Activated CD4-positive, alpha-beta T cell treated with anti-CD3 and anti-CD28 coated beads, Interleukin-2, Interleukin-6, amounts not matched to agents 100 ng/mL and 50 ng/mL, durations not matched to agents 16 hours and 8 hours (primary cell): Measurements from ENCODE around the gene GAS2L2.

Experiments
- DNase-seq: peaks from one replicate; pipeline ENCODE4 v3.0.0-alpha.2; 2020

The GAS2L2 gene

GRCh38 chr17:35745246-35745645 is 7.8 kb downstream of the GAS2L2 start:
- no peak for DNase-seq

DNA sequence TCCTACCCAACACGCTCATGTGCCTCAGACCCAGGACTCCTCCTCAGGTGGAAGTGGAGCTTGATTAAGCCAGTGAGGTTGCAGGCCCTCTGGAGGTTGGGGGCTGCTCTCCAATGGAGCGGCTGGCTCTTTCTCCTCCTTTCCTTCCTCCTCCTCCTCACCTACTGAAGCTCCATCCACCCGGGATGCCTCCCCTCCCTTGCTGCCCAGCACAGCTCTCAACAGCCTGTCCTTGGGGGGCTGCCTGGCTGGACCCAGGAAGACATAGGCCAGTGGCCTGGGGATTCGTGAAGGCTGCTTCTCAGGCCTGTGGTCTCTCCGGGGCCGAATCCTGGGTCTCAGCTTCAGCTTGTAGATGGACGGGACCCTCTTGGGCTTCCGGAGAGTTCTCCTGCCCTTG is 8.2 kb downstream of the GAS2L2 start:
- DNase-seq: no peak

DNA sequence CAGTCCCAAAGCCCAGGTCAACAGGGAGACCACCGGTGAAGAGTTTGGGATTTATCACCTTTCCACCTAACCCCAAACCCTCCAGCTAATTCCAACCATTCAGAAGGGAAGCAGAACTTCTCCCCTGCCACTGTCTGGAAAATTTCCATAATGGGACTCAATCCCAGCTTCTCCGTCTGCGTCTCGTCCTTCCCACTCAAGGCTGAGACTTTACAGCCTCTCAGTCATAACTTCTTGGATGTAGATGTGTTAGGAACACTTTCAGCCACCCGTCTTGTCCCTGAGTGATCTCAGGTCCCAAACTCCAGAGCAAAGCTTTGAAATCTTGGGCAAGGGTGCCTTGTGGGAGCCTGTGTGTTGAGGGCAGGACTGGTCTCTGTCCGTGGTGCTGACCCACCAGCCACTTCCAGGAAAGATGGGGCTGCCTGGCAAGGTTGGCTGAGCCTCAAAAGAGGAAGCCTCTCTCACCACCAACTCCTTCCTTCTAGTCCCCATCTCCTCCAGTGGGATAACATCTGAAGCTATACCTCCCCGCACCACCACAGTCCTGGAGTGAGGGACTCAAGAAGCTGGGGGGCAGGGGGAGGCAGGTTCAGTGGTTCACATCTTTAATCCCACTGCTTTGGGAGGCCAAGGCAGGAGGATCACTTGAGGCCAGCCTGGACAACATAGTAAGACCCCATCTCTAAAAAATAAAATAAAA is 9.3 kb downstream of the GAS2L2 start:
- DNase-seq: peak; percentile 21

DNA sequence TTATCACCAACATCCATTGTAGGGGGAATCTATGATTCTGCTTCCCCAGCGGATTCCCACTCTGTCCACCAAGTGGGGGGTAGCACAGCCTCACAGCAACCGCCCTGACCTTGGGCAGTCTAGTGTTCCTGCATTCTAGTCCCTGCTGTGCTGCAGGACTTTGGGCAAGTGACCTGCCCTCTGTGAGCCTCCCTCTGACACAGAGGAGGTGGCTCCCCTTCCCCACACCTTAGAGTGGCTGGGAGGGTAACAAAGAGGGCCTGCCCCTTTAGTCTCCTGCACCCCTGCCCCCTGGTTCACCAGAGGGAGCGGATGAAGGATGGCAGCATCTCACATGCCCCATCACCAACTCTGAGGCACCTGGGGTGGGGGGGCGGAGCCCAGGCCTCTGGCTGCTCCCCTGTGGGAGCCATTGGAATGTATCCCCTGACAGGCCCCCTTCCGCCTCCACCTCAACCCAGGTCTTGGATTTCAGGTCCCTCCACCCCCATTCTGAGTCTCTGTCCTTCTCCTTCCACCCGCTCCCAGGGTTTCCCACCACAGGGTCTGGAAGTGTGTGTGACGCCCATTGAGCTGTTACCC is 10.1 kb downstream of the GAS2L2 start:
- no peak for DNase-seq

DNA sequence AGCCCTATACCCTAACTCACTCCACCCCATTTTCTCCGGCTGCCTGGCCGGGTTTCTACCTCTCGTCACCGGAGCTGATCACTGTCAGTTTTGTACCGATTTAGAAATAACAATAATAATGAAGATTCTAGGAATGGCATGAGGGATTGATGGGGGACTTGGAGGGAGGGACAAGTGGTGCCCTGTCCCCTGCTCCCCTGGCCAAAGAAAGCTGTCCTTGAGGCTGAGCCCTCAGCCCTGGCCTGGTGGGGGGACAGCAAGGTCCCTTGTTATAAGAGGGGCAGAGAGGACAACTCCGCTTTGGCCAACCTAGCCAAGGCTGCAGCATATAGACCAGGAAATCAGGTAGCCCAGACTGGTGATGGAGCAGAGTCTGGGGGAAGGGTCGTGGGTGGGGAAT is 10.5 kb downstream of the GAS2L2 start:
- DNase-seq: no peak

DNA sequence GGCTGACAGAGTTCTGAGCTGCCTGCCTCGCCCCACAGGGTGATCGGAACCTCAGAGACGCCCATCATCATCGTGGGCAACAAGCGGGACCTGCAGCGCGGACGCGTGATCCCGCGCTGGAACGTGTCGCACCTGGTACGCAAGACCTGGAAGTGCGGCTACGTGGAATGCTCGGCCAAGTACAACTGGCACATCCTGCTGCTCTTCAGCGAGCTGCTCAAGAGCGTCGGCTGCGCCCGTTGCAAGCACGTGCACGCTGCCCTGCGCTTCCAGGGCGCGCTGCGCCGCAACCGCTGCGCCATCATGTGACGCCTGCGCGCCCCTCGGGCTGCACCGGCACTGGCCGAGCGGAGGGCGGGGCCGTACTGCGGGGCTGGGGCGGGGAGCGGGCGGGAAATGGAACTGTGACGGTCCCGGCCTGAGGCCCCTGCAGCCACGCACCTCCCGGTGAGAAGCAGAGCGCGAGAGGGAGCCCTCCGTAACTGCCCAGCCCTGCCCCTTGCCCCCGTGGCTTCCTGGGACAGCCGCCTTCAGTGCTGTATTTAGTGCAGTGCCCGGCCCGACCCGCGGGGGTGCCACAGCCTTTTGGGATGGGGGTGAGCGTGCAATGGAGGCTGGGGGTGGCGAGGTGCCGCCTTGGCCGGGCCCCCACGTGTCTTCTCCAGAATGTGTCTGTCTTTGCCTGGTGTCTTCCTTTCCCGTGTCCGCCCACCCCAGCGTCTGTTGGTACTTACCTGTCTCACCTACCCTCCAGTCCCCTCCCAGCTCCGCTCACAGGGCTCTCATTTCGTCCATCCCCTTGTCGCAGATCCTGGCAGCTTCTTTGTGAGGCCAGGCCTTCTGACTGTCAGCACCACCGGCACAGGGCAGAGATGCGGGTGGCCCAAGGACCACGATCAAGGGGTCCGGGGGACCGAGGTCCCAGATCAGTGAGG is 11.8 kb downstream of the GAS2L2 start:
- peak; percentile 31 for DNase-seq

DNA sequence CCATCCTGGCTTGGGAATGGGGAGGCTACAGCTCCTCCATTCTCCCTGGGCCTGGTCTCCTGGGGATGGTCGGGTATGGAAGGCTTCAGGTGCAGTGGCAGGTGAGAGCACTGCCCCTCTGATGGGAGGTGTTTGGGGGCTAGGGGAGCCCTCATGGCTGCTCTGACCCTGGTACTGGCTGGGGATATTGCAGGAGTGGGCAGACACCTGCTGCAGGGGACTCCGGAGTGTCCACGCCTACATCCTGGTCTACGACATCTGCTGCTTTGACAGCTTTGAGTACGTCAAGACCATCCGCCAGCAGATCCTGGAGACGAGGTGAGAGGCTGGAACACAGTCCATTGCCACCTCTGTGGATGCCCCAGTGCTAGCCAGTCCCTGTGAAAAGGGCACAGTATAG is 12.8 kb downstream of the GAS2L2 start:
- DNase-seq: no peak

- no peak for DNase-seq
These were observed 14.4 kb downstream of the GAS2L2 start for GRCh38 chr17:35738519-35739133.

DNA sequence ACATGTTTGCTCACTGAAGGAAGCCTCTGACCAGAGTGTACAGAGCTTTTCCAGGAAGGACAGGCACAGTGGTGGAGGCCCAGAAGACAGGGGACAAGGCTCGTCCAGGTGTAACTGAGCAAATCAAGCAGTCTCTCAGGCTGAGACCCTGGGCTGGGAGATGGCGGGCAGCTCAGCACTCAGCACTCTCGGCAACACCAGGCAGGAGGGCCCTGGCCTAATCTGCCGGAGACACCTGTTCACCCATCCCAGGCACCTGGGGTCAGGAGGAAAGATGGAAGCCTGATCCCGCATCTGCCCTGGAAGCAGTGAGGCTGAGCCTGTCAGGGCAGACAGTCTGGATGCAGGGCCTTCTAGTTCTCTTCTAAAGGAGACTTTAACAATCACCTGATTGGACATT is 16.8 kb downstream of the GAS2L2 start:
- no peak for DNase-seq

DNA sequence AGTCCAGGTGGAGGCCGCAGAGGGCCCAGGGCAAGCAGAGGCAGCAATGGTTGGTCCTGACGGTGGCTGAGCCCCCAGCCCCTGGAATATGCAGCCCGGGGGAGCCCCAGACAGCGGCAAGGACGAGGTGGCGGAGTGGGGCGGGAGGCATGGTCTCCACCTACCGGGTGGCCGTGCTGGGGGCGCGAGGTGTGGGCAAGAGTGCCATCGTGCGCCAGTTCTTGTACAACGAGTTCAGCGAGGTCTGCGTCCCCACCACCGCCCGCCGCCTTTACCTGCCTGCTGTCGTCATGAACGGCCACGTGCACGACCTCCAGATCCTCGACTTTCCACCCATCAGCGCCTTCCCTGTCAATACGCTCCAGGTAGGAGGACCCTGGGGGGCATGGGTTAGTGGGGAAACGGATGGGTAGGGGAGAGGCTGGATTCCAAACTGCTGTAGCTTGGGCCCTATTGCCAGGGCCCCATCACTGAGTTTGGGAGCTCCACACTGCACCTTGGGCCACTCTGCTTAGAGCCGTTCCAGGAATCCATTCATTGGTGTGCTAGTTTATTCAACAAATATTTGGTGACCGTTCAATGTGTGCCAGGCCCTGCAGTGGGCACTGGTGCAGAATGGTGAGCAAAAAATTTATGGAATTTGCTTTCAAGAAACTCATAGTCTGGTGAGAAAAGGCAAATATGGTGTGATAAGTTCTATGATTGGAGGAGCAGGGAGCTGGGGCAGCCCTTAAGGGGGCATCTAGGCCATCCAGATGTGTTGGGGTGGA is 17.8 kb downstream of the GAS2L2 start:
- DNase-seq: no peak

DNA sequence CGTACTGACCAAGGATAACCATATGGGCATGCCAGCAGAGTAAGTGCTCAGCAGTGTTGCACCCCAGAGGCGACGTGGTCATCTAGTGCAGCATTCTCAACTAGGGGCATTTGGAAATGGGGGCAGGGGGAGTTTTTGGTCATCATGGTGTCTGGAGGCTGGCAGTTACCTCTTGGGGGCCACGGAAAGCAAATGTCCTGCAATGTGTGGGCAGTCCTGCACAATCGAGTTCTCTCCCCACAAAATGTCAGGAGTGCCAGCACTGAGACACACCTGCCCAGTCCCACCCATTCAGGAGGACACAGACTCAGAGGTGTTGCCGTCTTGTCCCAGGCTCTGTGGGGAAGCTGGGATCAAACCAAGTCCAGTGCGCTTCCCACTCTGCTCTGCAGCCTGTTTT is 18.6 kb downstream of the GAS2L2 start:
- DNase-seq: no peak

DNA sequence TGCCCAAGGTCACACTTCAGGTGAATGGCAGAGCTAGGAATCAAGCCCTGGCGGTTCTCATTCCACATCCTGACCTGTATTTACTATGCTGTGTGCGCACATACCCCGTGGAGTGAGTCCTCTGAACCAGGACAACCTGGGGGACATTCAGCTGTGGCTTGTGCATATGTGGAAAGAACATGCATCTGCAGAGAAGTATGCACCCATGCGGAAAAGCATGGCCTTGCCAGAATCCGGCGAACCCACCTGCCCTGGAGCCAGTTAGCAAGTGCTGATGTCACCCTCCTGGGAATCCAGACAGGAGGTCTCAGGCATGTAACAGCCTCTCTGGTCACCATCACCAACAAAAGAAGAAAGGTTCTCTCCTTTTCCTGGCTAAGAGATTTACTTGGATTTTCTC is 19.7 kb downstream of the GAS2L2 start:
- DNase-seq: no peak

- DNase-seq: no peak
These were observed 20.3 kb downstream of the GAS2L2 start for GRCh38 chr17:35732806-35733136.

- no peak for DNase-seq
These were observed 20.9 kb downstream of the GAS2L2 start for GRCh38 chr17:35731917-35732805.

GRCh38 chr17:35731239-35731916 is 21.7 kb downstream of the GAS2L2 start, which contains the start of gene RASL10B:
TSS of gene RASL10B (plus strand) at chr17:35731639. CDS start at chr17:35735185, 3,546 bp downstream.
- DNase-seq: no peak

GRCh38 chr17:35730400-35731005 is 22.5 kb downstream of the GAS2L2 start:
- no peak for DNase-seq

GRCh38 chr17:35729405-35729833 is 23.6 kb downstream of the GAS2L2 start:
- DNase-seq: no peak

DNA sequence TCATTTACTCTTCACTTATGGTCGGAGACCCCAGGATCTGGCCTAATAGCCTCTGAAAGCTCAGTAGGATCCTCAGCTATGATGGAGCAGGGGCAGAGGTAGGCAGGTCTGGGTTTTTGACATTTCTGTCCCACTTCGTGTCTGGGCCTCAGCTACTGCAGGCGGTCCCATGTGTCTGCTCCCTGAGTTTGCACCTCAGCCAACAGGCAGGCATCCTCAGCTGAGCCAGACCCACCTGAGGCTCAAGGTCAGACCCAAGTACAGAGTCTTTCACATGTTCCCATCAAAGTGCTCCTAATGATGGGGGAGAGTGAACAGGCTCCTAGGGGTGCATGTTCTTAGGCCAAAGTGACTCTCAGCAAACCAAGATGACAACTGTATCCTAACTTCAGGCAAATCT is 24.5 kb downstream of the GAS2L2 start:
- DNase-seq: no peak

- no peak for DNase-seq
These were observed 25.4 kb downstream of the GAS2L2 start for GRCh38 chr17:35727635-35728034.

- DNase-seq: no peak
These were observed 26.0 kb downstream of the GAS2L2 start for GRCh38 chr17:35726953-35727460.
